ENCODE measurements around the gene CMSS1. TPM values are rescaled to one million over a fixed set of nuclear protein-coding genes. Genes with fewer than 3 reads are reported as not detected.

Gene CMSS1
- total RNA-seq, 1 experiment from 2014 or later: 59.1 TPM

DNA sequence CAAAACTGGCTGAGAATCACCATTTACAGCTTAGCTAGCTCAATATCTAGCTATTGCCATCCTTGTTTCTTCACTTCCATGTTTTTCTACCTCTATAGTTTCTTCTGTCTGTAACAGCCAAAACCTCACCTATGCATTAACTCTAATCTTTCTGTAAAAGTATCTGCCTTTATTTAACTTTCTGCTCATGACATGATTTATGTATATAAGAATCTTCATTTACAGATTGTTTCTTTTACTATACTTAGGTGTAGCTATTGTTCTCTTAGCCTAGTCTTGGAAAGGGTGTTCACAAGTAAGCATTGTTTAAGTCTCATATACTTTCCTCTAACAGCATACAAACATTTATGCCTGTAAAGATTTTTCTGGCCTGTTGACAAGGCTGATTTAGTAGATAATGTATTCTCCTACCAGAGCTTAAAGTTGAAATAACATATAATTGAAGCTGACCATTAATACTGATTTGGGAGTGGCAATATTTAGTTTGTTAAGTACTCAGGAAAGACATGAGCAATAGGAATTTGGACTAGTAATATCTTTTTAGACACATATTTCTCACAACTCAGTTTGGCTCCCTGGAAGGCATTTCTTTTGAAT, 287.3 kb downstream of the CMSS1 start:
- no peak for DNase-seq (ENCODE audit: low read depth)

DNA sequence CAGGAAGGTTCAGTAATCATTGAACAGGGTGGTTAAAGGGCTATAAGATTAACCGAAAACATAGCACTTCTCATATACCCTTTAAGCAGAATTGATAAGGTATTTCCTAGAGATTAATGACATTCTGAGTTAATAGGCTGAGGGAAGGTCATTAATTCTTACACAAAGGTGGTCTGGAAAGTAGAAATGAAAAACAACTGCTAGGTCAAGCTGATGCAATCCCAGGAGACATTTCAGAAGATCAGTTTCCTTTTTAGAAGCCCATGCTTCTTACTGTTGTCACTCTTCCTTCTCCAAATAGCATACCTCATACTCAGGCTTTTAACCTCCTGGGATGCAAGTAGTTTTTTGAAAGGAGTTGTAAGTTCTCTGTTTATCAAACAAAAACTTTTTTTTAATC, 287.8 kb downstream of the CMSS1 start:
- DNase-seq (ENCODE audit: low read depth): no peak

DNA sequence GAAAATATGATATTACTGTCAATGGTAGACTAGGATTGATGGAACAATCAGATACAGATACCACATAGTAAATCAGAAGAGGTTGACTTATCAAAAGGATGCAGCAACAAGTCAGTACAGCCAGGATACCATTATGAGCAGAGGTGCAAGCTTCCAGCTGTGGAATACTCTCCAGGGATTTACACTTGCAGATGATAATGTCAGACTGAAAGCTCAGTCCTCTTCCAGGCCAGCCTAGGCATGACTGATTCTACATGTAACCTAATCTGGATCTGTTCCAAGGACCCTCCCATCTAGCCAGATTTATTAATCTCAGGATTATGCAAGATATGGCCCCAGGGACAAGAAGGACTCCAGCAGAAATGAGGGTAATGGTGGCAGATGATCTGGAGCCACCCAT, 288.4 kb downstream of the CMSS1 start:
- no peak for DNase-seq (ENCODE audit: low read depth)

DNA sequence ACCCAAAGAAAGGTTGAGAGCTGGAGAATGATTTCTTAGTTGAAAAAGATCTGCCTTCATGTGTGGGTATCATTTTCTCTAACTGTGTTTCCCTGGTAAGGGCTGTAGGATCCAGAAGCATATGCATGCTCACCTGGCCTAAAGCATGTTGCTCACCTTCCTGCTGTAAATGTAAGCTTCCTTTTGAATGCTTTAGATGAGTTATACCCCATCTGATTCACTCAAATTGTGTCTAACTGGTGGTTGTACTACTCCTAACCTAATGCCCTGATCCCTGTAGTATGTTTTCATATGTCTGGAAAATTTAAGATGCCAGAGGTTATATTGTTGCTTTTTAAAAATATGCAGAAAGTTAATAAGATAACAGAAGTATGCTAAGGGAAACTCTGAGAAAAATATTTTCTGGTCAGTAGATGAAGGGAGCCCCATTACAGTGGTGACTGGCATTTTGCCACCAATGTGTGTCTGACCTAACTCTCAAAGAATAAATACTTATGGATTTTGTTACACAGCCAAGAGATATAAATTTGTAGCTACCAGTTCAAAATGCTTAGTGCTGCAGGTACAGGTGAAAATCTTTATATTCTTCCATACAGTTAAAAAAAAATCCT, 289.0 kb downstream of the CMSS1 start:
- DNase-seq (ENCODE audit: low read depth): no peak

DNA sequence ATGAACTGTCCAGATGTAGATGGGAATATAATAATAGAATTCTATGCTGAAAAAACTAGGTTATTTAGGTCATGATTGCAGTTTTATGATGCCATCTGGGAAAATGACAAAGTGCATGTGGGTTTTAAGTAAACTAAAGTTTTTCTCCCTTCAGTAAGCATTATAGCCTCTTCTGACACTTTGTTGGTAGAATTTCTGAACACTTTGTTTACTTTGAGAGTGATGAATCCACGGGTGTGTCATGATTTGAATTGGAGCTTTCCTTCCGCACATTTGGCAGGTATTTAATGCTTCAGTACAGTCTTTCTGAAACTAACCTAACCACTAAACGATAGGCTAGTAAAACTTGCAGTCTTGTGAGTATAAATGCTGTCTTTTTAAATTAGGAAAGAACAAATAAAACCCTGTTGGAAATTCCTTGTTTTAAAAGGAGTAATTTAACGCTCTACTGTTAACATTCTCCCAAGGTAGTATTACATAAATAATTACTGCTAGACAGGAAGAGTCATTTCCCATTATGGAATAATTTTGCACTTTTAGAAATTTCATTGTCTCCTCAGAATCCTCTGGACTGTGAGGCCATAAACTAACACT, 289.7 kb downstream of the CMSS1 start:
- DNase-seq (ENCODE audit: low read depth): peak; percentile 38

DNA sequence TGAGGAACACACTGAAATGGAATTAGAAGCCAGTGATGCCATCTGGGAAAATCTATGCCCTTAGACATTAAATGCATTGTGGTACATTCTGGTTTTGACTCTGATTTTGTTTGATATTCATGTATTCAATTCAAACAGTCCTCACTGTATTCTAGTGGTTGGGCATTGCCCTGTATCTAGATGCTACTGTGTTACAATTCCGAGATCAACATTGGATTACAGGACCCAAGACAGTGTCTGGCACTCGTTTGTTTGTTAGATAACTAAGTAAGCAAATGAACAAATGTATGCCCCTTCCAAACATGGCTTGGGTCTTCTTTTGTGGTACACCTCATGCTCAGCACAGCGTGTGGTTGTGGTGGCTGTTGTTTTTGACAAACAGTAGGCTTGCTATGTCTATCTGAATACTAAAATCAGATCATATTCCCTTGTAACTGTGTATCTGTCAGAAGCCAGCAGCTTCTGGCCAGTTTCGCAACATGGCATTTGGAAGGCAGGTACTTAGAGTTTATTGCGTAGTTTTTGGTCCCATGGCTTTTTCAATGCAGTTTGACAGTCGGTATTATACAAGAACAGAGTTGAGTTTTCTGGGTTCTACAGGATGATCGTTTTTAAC, 290.9 kb downstream of the CMSS1 start:
- no peak for DNase-seq (ENCODE audit: low read depth)

DNA sequence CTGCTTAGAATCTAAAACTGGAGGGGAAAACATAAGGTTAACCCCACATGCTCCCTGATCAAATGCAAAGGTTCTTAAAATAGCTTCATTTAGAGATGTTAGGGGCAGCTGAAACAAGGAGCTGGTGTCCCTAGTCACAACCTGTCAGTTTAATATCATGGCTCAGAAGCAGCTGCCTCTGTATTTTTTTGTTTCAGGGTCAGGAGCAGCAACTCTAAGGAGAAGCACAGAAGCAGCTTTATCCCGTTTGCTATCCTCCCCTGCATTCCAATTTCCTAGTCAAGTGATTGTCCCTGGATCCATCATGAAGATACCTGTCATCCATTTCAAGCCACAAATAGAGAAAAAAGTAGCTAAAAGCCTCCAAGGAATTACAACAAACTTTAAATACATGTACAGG, 292.5 kb downstream of the CMSS1 start:
- DNase-seq (ENCODE audit: low read depth): no peak

DNA sequence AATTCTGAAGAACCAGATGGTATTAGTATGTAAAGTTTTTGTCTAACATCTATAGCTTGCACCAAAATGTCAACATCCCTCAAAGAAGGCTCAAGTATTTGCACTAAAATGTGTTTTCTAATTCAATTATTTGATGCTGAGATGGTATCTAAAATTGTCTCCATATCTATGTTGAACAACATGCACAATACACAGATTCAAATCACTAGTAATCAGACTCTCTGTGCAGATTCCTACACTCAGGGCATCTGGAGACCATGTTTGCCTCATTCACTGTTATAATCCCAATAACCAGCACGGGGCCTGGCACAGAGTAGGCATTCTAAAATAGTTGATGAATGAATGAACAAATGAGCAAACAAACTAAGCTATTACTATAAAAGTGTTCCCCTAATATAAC, 294.1 kb downstream of the CMSS1 start:
- DNase-seq (ENCODE audit: low read depth): no peak

DNA sequence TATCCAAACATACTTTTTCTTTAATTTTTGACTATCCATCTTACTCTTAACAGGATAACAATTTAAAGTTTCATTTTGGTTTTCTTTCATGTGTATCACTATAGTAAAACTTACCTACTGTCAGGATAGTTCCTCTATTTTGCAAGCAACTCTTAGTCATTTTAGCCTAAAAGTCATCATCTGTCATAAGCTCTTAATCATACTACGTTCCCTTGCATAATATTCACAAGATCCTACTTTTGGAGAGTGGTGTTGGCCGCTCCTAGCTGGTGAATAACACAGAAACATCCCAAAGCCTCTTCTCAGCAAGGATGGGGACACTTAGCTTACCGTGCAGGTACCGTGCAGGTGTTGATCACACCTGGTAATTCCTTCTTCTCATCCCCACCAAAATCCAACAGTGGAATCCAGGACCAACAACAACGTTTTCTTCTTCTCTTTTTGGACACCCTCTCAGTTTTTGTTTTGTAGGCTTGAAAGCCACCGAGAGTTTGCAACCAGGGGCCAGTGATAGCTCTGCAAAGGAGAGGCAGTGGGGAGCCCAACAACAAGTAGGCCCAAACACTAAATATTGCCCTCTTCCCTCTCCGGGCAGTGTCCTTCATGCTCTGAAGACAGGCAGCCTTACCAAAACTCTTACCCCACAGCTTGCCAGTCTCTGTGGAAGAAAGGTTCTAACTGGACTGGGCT, 296.2 kb downstream of the CMSS1 start:
- no peak for DNase-seq (ENCODE audit: low read depth)

DNA sequence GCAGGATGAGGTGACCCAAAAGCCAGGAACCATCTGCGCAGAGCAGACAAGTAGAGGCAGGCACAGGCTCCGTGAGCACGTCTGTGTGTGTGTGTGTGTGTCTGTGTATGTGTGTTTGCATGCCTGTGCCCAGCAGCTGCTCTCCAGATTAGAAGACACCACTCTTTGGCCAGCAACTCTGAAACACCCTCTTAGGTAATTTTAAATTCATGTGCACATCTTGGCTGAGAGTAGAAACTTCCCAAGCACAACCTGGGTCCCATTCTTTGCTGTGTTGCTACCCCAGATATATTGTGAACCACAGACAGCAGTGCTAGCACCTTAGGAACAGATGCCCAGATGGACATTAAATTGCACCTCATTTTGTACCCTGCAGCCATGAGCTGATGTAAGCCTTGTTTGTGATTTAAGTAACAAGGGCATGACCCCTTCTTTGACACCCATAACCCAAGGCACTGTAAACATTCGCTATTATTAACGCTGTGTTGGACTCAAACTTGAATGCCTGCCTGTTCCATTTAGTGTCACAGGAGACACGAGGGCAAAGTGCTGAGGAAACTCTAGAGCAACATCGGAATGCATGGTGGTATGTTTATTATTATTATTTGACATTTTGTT, 296.9 kb downstream of the CMSS1 start, which contains the start of gene FILIP1L:
TSS of gene FILIP1L (minus strand) at position 89 of the 618 bp plus-strand sequence.
- no peak for DNase-seq (ENCODE audit: low read depth)

DNA sequence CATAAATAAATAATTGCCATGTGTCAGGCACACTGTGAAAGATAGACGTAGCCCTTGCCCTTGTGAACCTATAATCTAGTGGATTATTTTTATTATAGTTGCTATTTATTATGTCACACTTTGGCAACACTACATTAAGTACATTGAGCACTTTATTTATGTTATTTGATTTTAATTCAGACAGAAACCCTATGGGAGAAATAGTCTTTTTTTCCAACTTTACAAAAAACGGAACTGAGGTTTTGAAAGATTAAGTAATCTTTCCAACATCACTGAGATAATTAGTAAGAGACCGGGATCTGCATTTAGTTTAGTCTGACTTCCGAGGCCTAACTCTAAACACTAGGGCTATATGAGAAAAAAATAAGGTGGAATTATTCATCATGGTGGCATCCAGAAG, 299.4 kb downstream of the CMSS1 start:
- DNase-seq (ENCODE audit: low read depth): no peak

DNA sequence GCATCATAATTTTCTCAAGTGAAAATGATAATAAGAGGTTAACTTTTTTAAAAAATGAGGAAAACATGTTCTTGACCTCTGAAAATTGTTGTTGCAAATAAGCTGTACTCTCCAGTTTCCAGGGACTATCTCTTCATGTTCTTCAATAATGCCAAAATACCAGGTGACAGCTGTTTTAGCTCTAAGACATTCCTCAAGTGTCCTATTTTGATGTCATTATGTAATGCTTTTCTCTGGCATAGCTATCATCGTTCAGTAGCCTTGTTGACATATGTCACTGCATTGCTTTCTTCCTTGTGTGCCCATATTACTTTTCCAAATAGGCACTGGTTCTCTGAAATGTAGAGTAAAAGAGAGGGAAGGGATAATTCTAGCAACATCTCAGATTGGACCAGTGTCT, 302.4 kb downstream of the CMSS1 start:
- DNase-seq (ENCODE audit: low read depth): no peak

DNA sequence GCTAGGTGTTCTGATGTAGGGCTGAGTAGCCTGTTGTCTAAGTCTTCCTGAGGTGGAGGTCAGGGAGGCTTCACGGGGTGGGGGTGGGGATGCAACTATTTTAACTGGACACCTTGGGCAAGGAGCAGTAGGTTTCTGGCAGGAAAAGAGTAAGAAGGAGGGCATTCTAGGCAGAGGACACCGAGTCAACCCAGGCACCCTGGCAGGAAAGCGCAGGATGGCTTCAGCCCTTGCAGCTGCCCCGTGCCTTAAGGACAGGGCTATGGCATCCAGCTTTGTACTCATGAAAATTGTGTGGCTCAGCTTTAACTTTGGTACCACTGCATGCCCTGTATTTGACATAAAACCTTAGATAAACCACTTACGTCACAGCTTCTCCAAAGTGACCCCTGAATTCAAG, 303.0 kb downstream of the CMSS1 start:
- no peak for DNase-seq (ENCODE audit: low read depth)

DNA sequence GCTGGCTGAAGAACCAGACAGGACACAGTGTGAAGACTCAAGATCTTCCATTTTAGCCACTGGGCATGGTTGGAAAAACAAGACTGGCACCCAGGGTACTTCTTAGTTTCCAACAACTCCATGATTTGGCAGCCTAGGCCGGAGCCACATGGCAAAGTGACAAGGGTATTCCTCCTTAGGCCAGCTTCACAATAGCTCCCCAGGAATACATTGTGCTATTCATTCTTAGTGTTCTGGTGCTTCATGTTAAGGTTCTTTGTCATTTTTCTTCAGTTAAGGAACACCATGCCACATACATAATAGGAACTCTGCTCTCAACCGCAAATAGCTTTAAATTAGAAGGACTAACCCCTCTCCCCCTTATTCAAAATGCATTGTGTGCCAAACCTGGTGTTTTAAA, 304.7 kb downstream of the CMSS1 start:
- no peak for DNase-seq (ENCODE audit: low read depth)

DNA sequence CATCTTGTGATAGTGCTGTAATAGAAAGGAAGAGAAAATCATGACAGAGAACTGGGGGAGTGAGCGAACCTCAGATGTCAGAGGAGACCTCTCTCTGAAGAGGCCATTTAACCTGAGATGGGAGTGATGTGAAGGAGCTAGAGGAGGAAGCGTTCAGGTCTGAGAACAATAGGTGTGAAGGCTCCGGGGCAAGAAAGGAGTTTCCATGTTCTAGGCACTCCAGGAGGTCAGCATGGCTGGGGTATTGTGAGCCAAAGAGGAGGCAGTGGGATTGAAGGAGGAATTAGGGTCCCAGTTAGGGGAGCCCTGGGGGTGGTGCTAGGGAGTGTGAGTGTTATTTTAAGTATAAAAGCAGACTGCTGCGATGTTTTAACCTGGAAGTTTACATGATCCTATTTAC, 305.4 kb downstream of the CMSS1 start:
- DNase-seq (ENCODE audit: low read depth): no peak

DNA sequence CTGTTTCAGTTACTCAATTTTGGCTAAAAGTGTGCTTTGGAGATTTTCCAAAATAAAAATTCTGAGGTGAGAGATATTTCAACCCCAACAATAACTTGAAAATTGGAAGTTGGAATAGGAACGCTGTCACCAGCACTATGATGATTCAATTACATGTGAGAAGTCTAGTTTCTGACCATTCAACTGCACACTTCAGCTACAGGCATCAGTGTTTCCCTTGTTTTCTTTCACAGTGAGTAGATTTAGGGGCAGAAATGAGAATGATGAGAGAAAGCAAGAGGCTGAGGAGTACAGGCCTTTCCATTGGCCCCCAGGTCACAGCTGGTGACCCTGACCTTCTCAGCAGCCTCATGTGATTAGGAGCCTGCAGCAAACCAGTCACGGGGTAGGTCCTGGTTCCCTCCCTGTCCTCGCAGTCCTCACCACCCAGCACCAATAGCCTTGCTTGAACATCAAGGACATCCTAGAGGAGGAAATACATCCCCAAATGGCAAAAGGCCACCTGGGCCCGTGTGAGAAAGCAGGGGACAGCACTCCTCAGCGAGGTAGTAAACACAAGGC, 306.6 kb downstream of the CMSS1 start:
- no peak for DNase-seq (ENCODE audit: low read depth)

DNA sequence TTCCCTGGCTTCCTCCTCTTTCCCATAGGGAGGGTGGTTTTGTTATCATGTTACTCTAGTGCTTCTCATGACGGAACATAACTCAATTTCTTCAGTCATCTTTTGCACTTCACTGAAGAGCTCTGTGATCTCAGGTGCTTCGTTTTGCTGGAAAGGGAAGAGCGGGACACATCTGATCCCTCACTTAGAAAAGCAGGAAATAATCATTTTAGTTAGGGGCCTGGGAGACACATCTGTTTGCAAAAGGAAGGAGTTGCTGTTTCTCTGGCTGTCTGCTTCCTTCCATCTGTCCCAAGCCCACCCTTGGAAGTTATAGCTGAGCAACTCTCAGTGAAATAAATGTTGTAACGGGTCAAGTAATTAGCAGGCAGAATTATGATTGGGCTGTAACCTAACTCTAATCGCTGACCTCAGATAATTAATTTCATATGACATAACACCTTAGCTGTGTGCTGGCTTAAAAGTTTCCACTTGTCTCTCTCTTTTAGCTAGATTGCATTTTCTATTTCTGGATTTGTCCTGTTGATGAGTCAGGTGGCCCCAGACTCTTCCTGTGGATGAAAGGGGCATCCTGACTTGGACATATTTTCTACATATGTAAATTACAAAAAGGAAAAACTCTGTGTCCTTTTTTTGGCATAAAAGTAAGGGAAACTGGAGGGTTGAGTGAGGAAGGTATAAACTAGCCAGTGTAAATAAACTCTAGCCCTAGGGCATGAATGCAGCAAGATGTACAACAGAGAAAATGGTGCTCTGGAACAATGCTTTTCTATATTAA, 307.7 kb downstream of the CMSS1 start:
- no peak for DNase-seq (ENCODE audit: low read depth)

DNA sequence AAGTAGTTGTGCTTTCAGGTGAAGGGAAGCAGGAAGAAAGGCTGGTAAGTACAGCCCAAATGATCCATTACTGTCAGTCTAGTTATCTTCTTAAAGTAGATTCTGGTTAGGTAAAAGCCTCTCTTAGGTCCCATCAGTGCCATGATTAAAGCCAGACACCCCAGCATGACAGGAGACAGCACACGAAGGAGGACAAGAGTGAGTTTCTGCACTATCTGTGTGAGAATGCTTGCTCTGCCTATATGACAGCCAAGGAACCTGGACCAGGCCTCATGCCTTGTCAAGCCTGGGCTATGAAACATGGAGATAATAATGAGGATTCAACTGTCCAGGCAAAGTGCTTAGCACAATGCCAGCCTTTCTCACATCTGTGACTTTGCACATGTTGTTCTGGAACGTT, 310.1 kb downstream of the CMSS1 start:
- DNase-seq (ENCODE audit: low read depth): no peak

DNA sequence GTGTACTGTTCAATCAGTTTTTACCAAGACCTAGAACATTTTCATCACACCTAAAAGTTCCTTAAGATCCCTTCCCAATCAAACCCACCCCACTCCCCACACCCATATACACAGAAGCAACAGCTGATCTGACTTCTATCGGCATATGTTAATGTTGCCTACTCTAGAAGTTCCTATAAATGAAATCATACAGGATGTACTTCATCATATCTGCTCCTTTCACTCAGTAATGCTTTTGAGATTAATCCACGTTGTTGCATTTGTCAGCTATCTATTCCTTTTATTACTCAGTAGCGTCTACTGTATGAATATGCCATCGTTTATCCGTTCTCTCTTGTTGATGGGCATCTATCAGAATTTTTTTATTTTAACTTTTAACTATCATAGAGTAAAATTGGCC, 310.9 kb downstream of the CMSS1 start:
- no peak for DNase-seq (ENCODE audit: low read depth)

DNA sequence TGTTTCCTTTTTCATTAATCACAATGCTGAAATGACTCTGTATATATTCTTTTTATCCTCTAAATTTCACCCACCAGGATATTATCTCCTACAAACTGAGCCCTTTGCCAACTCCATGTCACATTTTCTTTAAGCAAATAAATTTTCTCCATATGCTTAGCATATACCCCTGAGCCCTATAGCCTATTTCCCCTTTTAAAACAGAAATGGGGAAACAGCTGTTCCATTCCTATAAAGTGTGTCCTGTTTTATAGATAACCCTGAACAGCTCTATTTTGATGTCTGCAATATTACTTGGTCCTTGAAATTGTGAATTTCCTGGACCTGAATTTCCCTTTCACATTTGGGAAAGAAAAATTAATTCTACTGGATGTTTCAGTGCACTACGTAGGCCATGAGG, 312.3 kb downstream of the CMSS1 start:
- no peak for DNase-seq (ENCODE audit: low read depth)

DNA sequence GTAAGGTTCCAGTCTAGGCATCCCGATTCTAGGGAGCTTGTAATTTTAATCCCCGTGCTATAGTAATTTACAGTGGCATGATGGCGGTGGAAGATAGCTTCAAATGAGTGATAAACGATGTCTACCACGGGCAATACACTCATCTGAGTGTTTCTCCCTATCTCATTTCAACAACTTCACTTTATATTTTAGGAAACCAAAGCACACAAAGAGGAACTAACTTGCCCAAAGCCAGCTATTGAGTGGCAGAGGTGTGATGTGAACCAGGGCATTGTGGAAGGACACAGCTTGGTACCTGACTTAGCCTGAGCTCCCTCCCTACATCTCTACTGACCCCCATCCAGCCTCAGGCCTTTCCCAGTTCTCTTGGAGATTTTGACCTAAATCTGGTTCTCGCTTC, 313.6 kb downstream of the CMSS1 start:
- DNase-seq (ENCODE audit: low read depth): no peak
